HG03565 (cell line): Measurements from ENCODE around the gene SLC20A1.
A peak's percentile ranks its signal among the peaks of the same experiment; 100 is the strongest.

Source experiments
- ATAC-seq: cut with Tn5 transposase; IDR thresholded peaks from one replicate; pipeline ENCODE4 v1.9.1; 2021; ENCODE audit warnings: mild to moderate bottlenecking, moderate library complexity; ENCODE audit not compliant: unreplicated experiment

SLC20A1 gene

GRCh38 chr2:112682101-112682500, 36.4 kb downstream of the SLC20A1 start:
- no peak for ATAC-seq

- no peak for ATAC-seq
Measured at GRCh38 chr2:112683550-112684414, 38.0 kb downstream of the SLC20A1 start.

GRCh38 chr2:112684415-112684775, 38.7 kb downstream of the SLC20A1 start:
- no peak for ATAC-seq

- no peak for ATAC-seq
Measured at GRCh38 chr2:112685271-112685884, 39.6 kb downstream of the SLC20A1 start.

- ATAC-seq: no peak
Measured at GRCh38 chr2:112686348-112687217, 40.8 kb downstream of the SLC20A1 start.

GRCh38 chr2:112687522-112687921, 41.8 kb downstream of the SLC20A1 start:
- ATAC-seq: no peak

- ATAC-seq: no peak
Measured at GRCh38 chr2:112688086-112688880, 42.5 kb downstream of the SLC20A1 start.

- peak; percentile 37 for ATAC-seq
Measured at GRCh38 chr2:112690853-112691401, 45.2 kb downstream of the SLC20A1 start.

GRCh38 chr2:112691881-112692281, 46.1 kb downstream of the SLC20A1 start:
- ATAC-seq: no peak

- peak; percentile 88 for ATAC-seq
Measured at GRCh38 chr2:112692495-112692911, 46.8 kb downstream of the SLC20A1 start.

- no peak for ATAC-seq
Measured at GRCh38 chr2:112692918-112693317, 47.2 kb downstream of the SLC20A1 start.

- ATAC-seq: no peak
Measured at GRCh38 chr2:112693596-112693995, 47.9 kb downstream of the SLC20A1 start.

GRCh38 chr2:112694182-112694581, 48.4 kb downstream of the SLC20A1 start:
- ATAC-seq: no peak

- no peak for ATAC-seq
Measured at GRCh38 chr2:112698834-112699515, 53.2 kb downstream of the SLC20A1 start.

GRCh38 chr2:112699984-112700667, 54.4 kb downstream of the SLC20A1 start:
- no peak for ATAC-seq

GRCh38 chr2:112701052-112701451, 55.3 kb downstream of the SLC20A1 start:
- ATAC-seq: no peak

- no peak for ATAC-seq
Measured at GRCh38 chr2:112703684-112704083, 57.9 kb downstream of the SLC20A1 start.

- no peak for ATAC-seq
Measured at GRCh38 chr2:112705575-112705974, 59.8 kb downstream of the SLC20A1 start.

- no peak for ATAC-seq
Measured at GRCh38 chr2:112706170-112706664, 60.5 kb downstream of the SLC20A1 start.
